Measurements from ENCODE around the gene NRP2. TPM values are rescaled to one million over a fixed set of nuclear protein-coding genes. Genes with fewer than 3 reads are reported as not detected.

The NRP2 gene
- total and polyA plus RNA-seq, 4 donors: 3.8 to 17.7 (median 12.2) TPM

GRCh38 chr2:205800773-205801172 is 118.5 kb downstream of the NRP2 start:
- no peak for DNase-seq (ENCODE audit: low spot score)
- H3K9me3 ChIP-seq (ENCODE audit: control insufficient read depth in 4 of 4, low read length in 3 of 4): no peaks in the 10 kb centered on the region
- peaks cover 0 to 2% (median 0%) of the 10 kb centered on the region in 4 donors for H3K4me1 ChIP-seq (ENCODE audit: control insufficient read depth in 4 of 4, insufficient read depth in 4 of 4, low read length in 3 of 4)
- no peaks in the 10 kb centered on the region for H3K36me3 ChIP-seq (ENCODE audit: control insufficient read depth in 4 of 4, insufficient read depth in 3 of 4, low read depth in 1 of 4, low read length in 3 of 4)
- no peaks in the 10 kb centered on the region for H3K27me3 ChIP-seq (ENCODE audit: control insufficient read depth in 4 of 4, insufficient read depth in 4 of 4, low read length in 3 of 4)
- TF ChIP-seq HNF4G (IDR thresholded peaks at IDR 0.05) (no peak), HNF4A (conservative IDR thresholded peaks at IDR 0.05) (no peak), NR2F2 (IDR thresholded peaks at IDR 0.05) (peak; percentile 70), JUND (IDR thresholded peaks at IDR 0.05) (no peak), FOXA1 (IDR thresholded peaks at IDR 0.05) (no peak), EGR1 (IDR thresholded peaks at IDR 0.05; ENCODE audit: low read depth in 2 of 2) (no peak), REST (IDR thresholded peaks at IDR 0.05) (no peak), RAD21 (IDR thresholded peaks at IDR 0.05) (no peak)
- peak overlapping the region in 1 of 2 donors; percentile 34 for H3K27ac ChIP-seq (ENCODE audit: low read depth in 1 of 2, low read length in 2 of 2)
- H3K9ac ChIP-seq (ENCODE audit: low read depth in 1 of 2, low read length in 2 of 2): no peak overlapping the region
- H3K4me3 ChIP-seq (ENCODE audit: low read depth in 1 of 3, low read length in 3 of 3): no peak overlapping the region
- 64% methylated on average over 3 of the region's 3 CpGs for WGBS

- no peak for DNase-seq (ENCODE audit: low spot score)
- Histone ChIP-seq H3K4me1 (ENCODE audit: control insufficient read depth in 4 of 4, insufficient read depth in 4 of 4, low read length in 3 of 4) (peaks cover 0 to 14% (median 2%) of the 10 kb centered on the region in 4 donors), H3K27ac (ENCODE audit: low read depth in 1 of 2, low read length in 2 of 2) (no peak overlapping the region)
Observed at GRCh38 chr2:205802065-205802464, 119.8 kb downstream of the NRP2 start.

More at GRCh38 chr2:205802065-205802464, 119.8 kb downstream of the NRP2 start:
- Histone ChIP-seq H3K9me3 (ENCODE audit: control insufficient read depth in 4 of 4, low read length in 3 of 4) (no peaks in the 10 kb centered on the region), H3K27me3 (ENCODE audit: control insufficient read depth in 4 of 4, insufficient read depth in 4 of 4, low read length in 3 of 4) (no peaks in the 10 kb centered on the region), H3K4me3 (ENCODE audit: low read depth in 1 of 3, low read length in 3 of 3) (no peak overlapping the region), H3K36me3 (ENCODE audit: control insufficient read depth in 4 of 4, insufficient read depth in 3 of 4, low read depth in 1 of 4, low read length in 3 of 4) (no peaks in the 10 kb centered on the region), H3K9ac (ENCODE audit: low read depth in 1 of 2, low read length in 2 of 2) (no peak overlapping the region)
- TF ChIP-seq YY1 (IDR thresholded peaks at IDR 0.05): no peak
- TF ChIP-seq, protein P1, sequence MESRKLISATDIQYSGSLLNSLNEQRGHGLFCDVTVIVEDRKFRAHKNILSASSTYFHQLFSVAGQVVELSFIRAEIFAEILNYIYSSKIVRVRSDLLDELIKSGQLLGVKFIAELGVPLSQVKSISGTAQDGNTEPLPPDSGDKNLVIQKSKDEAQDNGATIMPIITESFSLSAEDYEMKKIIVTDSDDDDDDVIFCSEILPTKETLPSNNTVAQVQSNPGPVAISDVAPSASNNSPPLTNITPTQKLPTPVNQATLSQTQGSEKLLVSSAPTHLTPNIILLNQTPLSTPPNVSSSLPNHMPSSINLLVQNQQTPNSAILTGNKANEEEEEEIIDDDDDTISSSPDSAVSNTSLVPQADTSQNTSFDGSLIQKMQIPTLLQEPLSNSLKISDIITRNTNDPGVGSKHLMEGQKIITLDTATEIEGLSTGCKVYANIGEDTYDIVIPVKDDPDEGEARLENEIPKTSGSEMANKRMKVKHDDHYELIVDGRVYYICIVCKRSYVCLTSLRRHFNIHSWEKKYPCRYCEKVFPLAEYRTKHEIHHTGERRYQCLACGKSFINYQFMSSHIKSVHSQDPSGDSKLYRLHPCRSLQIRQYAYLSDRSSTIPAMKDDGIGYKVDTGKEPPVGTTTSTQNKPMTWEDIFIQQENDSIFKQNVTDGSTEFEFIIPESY (IDR thresholded peaks at IDR 0.05): no peak
- TF ChIP-seq CTCF (IDR thresholded peaks at IDR 0.05; ENCODE audit: low read depth, low read length, missing input control): no peak
- TF ChIP-seq EGR1 (IDR thresholded peaks at IDR 0.05; ENCODE audit: low read depth in 2 of 2): no peak
- no peak for TF ChIP-seq RAD21 (IDR thresholded peaks at IDR 0.05)
- no peak for TF ChIP-seq GABPA (IDR thresholded peaks at IDR 0.05 in 1 of 2, conservative IDR thresholded peaks at IDR 0.05 in 1 of 2)
- TF ChIP-seq JUND (IDR thresholded peaks at IDR 0.05): no peak
- TF ChIP-seq HNF4A (conservative IDR thresholded peaks at IDR 0.05): no peak
- TF ChIP-seq ATF3 (IDR thresholded peaks at IDR 0.05): no peak
- TF ChIP-seq MAX (IDR thresholded peaks at IDR 0.05): no peak
- no peak for TF ChIP-seq FOXA2 (IDR thresholded peaks at IDR 0.05)
- TF ChIP-seq NR2F2 (IDR thresholded peaks at IDR 0.05): no peak
- no peak for TF ChIP-seq HNF4G (IDR thresholded peaks at IDR 0.05)
- no peak for TF ChIP-seq RXRA (IDR thresholded peaks at IDR 0.05)
- TF ChIP-seq SP1 (IDR thresholded peaks at IDR 0.05): no peak
- TF ChIP-seq TAF1 (conservative IDR thresholded peaks at IDR 0.05): no peak
- TF ChIP-seq REST (IDR thresholded peaks at IDR 0.05): no peak
- no peak for TF ChIP-seq FOXA1 (IDR thresholded peaks at IDR 0.05)
- 86% methylated on average over 7 of the region's 7 CpGs for WGBS
